Cortex of kidney (tissue), 1 donor: Measurements from ENCODE around the gene RRP12.
"Not testable (repeated sequence)": the region's sequence is repeated elsewhere in the genome, so short reads cannot be mapped to it uniquely, and the experiment has no call there.

Source experiments
- DNase-seq: peaks from one replicate; lab custom pipeline; 2025; lab: John Stamatoyannopoulos, UW

Gene RRP12

GRCh38 chr10:97365761-97366351, 35.3 kb downstream of the RRP12 start:
- DNase-seq = no peak

DNA sequence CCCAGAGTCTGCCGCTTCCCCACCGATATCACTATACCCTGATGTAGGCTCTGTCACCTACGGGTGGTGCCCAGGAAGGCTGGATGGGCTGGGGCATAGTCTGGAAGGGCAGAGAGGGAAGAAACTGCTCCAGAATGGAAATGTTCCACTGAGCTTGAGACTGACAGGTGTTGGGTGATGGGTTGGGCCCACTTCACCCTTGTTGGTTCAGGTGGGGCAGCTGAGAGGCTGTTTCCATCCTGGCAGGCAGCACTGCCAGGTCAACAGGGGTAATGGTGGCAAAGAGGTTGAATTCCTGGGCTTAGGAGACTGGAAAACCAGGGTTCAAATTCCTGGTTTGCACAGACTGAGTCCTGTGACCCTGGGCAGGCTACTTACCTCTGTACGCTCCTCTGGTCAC, 38.1 kb downstream of the RRP12 start:
- DNase-seq = no peak

DNA sequence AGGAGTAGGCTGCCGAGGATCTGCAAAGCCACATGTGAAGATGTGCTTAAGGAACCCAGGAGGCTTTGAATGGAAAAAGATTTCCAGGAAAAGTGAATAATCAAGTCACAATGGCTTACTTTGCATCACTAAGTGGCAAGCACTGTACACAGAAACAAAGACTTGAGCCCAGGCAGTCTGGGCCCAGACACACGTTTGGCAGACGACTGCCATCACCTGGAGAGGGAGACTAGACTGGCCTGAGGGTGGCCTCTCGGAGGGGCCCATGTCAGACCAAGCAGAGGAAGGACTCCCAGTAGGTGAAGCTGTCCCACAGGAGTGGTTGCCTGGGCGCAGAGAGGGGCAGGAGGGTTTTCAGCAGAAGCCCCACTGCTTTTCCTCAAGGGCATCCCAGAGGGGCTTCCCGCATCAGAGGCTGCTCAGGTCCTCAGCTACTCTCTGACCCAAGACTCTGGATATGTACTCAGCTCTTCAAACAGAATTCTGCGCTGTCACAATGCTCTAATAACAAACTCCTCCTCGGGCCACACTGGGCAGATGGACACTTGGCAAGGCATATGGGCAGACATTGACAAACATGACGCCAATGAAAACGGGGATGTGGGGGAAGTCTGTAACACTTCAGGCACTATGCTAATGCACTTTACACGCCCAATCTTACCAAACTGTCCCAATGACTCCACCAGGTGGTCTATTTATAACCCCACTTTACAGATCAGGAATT, 38.7 kb downstream of the RRP12 start:
- DNase-seq = no peak

DNA sequence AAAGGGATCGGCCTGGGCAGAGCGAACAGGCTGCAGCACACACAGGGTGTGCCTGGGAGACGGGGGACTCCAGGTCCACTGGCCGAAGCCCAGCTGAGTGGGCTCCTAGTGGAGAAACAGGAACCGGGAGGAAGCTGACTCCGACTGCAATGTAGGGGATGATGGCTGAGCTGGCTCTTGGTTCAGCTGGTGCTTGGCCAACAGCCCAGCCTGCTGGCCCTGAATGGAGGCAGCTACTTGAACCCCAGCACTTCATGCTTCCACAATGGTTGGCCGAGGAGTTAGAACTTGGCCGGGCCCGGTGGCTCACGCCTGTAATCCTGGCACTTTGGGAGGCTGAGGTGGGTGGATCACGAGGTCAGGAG, 39.6 kb downstream of the RRP12 start:
- no peak for DNase-seq

- DNase-seq = no peak
Measured at GRCh38 chr10:97360705-97361536, 40.2 kb downstream of the RRP12 start.

GRCh38 chr10:97358781-97359180, 42.4 kb downstream of the RRP12 start:
- DNase-seq = no peak

- no peak for DNase-seq
Measured at GRCh38 chr10:97358349-97358748, 42.8 kb downstream of the RRP12 start.

- DNase-seq = no peak
Measured at GRCh38 chr10:97356918-97357317, 44.2 kb downstream of the RRP12 start.

DNA sequence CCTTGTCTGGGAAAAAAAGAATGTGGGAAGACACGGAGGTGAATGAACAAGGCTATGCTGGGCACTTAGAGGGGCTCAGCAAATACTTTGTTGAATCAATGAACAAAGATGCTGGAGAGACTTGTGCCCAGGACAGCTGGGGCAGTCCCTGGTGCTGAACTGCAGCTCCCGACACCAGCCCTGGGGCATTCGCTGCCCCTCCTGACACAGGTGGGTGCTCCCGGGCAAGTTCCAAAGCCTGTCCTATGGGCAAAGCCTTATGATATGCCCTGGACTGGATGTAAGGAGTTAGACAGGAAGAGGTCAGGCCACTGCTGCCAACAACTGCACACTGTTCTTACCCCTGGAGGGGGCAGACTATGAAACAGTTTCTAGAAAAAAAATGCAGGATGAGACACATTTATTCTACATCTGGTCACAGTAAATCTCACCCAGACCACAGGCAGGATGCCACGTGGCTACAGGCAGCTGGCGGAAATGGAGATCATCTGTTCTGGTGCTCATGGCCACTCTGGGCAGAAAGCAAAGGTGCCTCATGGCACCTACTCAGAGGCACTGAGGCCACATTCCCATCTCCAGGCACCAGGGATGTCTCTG, 44.7 kb downstream of the RRP12 start:
- no peak for DNase-seq

DNA sequence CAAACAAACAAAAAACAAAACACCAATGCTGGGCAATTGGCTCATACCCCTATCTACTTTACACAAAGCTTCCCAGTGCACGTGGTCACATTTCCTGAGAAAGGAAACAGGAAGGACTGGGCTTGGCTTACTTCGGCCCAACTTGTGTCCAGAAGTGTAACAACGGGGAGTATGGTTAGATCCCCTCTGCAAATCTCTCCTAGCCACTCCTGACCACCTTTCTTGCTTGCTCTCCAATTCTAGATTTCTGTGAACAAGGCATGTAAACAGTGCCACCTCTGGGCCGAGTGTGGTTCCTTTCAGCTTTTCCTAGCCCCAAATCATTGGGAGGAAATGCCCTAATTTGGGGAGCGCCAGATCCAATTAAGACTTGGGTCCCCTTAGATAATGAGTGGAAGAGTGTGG, 45.6 kb downstream of the RRP12 start:
- no peak for DNase-seq

- no peak for DNase-seq
Measured at GRCh38 chr10:97353945-97354344, 47.2 kb downstream of the RRP12 start.

- no peak for DNase-seq
Measured at GRCh38 chr10:97349752-97350513, 51.2 kb downstream of the RRP12 start.

DNA sequence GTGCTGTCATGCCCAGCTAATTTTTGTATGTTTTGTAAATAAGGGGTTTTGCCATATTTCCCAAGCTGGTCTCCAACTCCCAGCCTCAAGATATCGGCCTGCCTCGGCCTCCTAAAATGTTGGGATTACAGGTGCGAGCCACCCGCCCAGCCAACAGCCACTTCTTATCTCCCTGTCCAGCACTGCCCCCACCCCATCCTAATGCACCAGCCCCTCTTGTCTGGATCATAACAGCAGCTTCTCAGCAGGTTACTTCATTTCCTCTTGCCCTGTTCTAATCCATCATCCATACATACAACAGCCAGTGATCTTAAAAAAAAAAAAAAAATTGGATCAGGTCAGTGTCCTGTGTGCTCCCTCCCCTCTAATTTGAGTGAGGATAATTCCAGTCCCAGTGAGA, 53.8 kb downstream of the RRP12 start:
- no peak for DNase-seq

- not testable (repeated sequence) for DNase-seq
Measured at GRCh38 chr10:97343664-97344063, 57.5 kb downstream of the RRP12 start.

DNA sequence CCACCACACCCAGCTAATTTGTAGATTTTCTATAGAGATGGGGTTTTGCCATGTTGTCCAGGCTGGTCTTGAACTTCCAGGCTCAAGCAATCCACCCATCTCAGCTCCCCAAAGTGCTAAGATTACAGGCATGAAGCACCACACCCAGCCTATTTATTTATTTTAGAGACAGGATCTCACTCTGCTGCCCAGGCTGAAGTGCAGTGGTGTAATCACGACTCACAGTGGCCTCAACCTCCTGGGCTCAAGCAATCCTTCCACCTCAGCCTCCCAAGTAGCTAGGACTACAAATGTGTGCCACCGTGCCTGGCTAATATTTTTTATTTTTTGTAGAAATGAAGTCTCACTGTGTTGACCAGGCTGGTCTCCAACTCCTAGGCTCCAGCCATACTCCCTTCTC, 59.7 kb downstream of the RRP12 start:
- DNase-seq = no peak

DNA sequence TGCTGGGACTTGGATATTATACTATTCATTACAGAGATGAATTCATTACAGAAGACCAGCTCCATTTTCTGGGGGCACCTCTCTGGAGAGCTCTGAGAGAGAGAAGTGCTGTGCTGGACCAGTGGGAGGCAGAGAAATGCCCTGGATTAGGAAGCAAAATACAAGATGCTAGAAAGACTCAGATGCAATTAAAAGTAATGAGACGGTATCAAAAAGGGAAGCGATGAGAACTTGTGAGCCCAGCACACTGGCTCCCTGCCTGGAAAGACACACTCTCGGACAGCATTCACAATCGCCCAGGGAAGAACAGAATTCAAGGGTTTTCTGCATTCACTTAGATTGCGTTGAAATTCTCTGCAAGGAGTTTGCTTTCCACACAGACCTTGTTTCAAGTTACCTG, 63.1 kb downstream of the RRP12 start:
- no peak for DNase-seq

DNA sequence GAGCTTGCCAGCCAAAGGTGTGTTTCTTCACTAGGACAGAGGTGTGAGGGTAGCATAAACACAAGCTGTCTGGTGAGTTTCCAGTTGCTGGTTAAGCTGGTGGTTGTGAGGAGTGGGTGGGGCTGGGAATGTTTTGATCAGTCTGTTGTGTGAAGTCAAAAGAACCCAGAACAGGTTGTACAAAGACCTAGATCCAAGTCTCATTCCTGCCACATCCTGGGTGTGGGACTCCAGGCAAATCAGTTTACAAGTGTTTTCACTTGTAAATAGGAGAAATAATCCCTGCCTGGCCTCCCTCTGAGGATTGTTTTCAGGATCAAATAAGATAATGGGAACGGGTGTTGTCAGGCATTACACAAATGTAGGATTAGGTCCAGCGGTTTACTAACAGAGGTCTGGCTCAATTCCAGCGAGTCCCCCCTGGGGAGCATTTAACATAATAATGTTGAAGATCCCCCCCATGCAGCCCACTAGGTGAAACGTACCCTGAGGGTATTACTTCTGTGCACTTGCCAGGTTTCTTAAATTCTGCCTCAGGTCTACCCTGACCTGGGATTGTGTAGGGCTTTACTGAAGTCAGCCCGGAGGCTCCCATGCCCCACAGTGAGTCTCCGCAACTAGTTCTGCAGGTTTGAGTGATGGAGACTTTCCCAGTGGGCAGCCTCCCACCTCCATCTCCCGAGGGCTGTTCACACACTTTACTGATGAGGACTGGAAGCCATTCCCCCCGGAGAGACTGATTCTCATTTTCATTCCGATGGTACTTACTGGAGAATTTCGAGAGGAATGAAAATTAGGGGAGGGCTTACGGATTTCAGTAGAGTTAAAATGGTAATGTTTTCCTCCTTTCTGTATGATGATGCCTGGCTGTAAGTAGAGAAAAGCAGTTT, 64.0 kb downstream of the RRP12 start:
- DNase-seq = no peak

GRCh38 chr10:97336446-97336845, 64.7 kb downstream of the RRP12 start:
- no peak for DNase-seq

- DNase-seq = no peak
Measured at GRCh38 chr10:97336006-97336405, 65.1 kb downstream of the RRP12 start.

GRCh38 chr10:97335188-97335619, 65.9 kb downstream of the RRP12 start:
- DNase-seq = no peak
